ENCODE measurements around the gene SLC9A8.

- TF ChIP-seq POLR2AphosphoS5 (IDR thresholded peaks at IDR 0.05; ENCODE audit: low read depth, low read length) (no peak), POLR2A (IDR thresholded peaks at IDR 0.05; ENCODE audit: low read depth, low read length) (no peak), TAF1 (IDR thresholded peaks at IDR 0.05; ENCODE audit: borderline replicate concordance, low read depth, low read length) (no peak)
These were observed 111.6 kb downstream of the SLC9A8 start for GRCh38 chr20:49924247-49924646.
